ENCODE results near the gene MINDY2. TPM values are rescaled to one million over a fixed set of nuclear protein-coding genes. Genes with fewer than 3 reads are reported as not detected.
"Not testable (repeated sequence)": the region's sequence is repeated elsewhere in the genome, so short reads cannot be mapped to it uniquely, and the experiment has no call there.

MINDY2 gene
- total RNA-seq, 2 donors from 2014 or later, result 23.3 to 41.3 TPM

- DNase-seq (ENCODE audit: low spot score), result no peak
- intact Hi-C loops (cut with DNase I), result no loop called here
Measured at GRCh38 chr15:58870451-58870850, 99.3 kb downstream of the MINDY2 start.

- intact Hi-C loops (cut with DNase I), result no loop called here
- DNase-seq (ENCODE audit: low spot score), result no peak
Measured at GRCh38 chr15:58873267-58873666, 102.2 kb downstream of the MINDY2 start.

GRCh38 chr15:58875343-58875742, 104.2 kb downstream of the MINDY2 start:
- intact Hi-C loops (cut with DNase I), result no loop called here
- no peak for DNase-seq (ENCODE audit: low spot score)

GRCh38 chr15:58876306-58877106, 105.4 kb downstream of the MINDY2 start:
- DNase-seq (ENCODE audit: low spot score), result no peak
- intact Hi-C loops (cut with DNase I), result no loop called here

- no peak for DNase-seq (ENCODE audit: low spot score)
- intact Hi-C loops (cut with DNase I), result no loop called here
Measured at GRCh38 chr15:58877999-58878825, 107.1 kb downstream of the MINDY2 start.

- intact Hi-C loops (cut with DNase I), result no loop called here
- no peak for DNase-seq (ENCODE audit: low spot score)
Measured at GRCh38 chr15:58880320-58880719, 109.2 kb downstream of the MINDY2 start.

GRCh38 chr15:58882243-58882642, 111.1 kb downstream of the MINDY2 start:
- intact Hi-C loops (cut with DNase I), result no loop called here
- DNase-seq (ENCODE audit: low spot score), result no peak

GRCh38 chr15:58883926-58884325, 112.8 kb downstream of the MINDY2 start:
- DNase-seq (ENCODE audit: low spot score); intact Hi-C loops (cut with DNase I): not testable (repeated sequence)

- no peak for DNase-seq (ENCODE audit: low spot score)
- intact Hi-C loops (cut with DNase I), result no loop called here
Measured at GRCh38 chr15:58886921-58887320, 115.8 kb downstream of the MINDY2 start.

GRCh38 chr15:58889363-58889762, 118.3 kb downstream of the MINDY2 start:
- DNase-seq (ENCODE audit: low spot score), result no peak
- intact Hi-C loops (cut with DNase I), result no loop called here

- intact Hi-C loops (cut with DNase I), result no loop called here
Measured at GRCh38 chr15:58898150-58898680, 127.1 kb downstream of the MINDY2 start.

GRCh38 chr15:58900631-58901030, 129.5 kb downstream of the MINDY2 start:
- intact Hi-C loops (cut with DNase I), result no loop called here
- no peak for DNase-seq (ENCODE audit: low spot score)

More at GRCh38 chr15:58898150-58898680, 127.1 kb downstream of the MINDY2 start:
- DNase-seq (ENCODE audit: low spot score), result no peak

- intact Hi-C loops (cut with DNase I), result no loop called here
- no peak for DNase-seq (ENCODE audit: low spot score)
Measured at GRCh38 chr15:58908550-58909309, 137.6 kb downstream of the MINDY2 start.

GRCh38 chr15:58909616-58910015, 138.5 kb downstream of the MINDY2 start:
- DNase-seq (ENCODE audit: low spot score), result no peak
- intact Hi-C loops (cut with DNase I), result no loop called here

GRCh38 chr15:58910456-58910855, 139.4 kb downstream of the MINDY2 start:
- intact Hi-C loops (cut with DNase I), result no loop called here
- no peak for DNase-seq (ENCODE audit: low spot score)

Other genes starting within 250 kb of the MINDY2 start
- 10 to 100 TPM; 80.3 to 86.8 TPM for gene ADAM10, start 21.6 kb upstream of the MINDY2 start, total RNA-seq
- 10 to 100 TPM; 71.1 to 71.6 TPM for gene SLTM, start 162.4 kb downstream of the MINDY2 start, total RNA-seq
- gene RNF111, start 216.4 kb downstream of the MINDY2 start, total RNA-seq, result 10 to 100 TPM; 24.9 to 30.4 TPM

Measured in posterior vena cava (tissue), 2 donors.